Endothelial cell of umbilical vein (primary cell): Measurements from ENCODE around the gene BMP8A. TPM values are rescaled to one million over a fixed set of nuclear protein-coding genes. Genes with fewer than 3 reads are reported as not detected.

Experiments
- Bru-seq: library from RNA; stranded (reverse); fragments of 400-500 nt; gene quantifications from one replicate; lab custom pipeline; 2021; lab: Mats Ljungman, UMichigan
- BruChase-seq, 2 experiments: library from RNA; stranded (reverse); fragments of 400-500 nt; gene quantifications; one replicate each; lab custom pipeline; 2021; lab: Mats Ljungman, UMichigan
- BruUV-seq: library from RNA; stranded (reverse); fragments of 400-500 nt; replicated peaks from 2 replicates; lab custom pipeline; 2021; lab: Mats Ljungman, UMichigan
- CTCF ChIA-PET: fragments of 300-600, 350-600 bp; sonication (Branson Sonifier 250); formaldehyde crosslinking; loops from one replicate; lab custom pipeline; 2021; ENCODE audit warnings: antibody characterized with exemption, inconsistent platforms; lab: Charles Lee
- POLR2A ChIA-PET: fragments of 300-600, 350-600 bp; sonication (Branson Sonifier 250); formaldehyde crosslinking; loops from one replicate; lab custom pipeline; 2021; ENCODE audit warnings: antibody characterized with exemption, inconsistent platforms; lab: Charles Lee
- DNase-seq: peaks from one replicate; pipeline ENCODE4 v3.0.0-alpha.2; 2011; ENCODE audit warnings: low read depth, low spot score
- FAIRE-seq: peaks from 2 replicates; lab custom pipeline; 2011; peaks lifted over from hg19 to GRCh38; lab: Jason Lieb, UNC
- H2AFZ ChIP-seq: 2 replicates; pipeline ENCODE4 v1.6.0; 2012; ENCODE audit warnings: low read depth, low read length, control low read depth, inconsistent platforms
- H3K27ac ChIP-seq: 2 replicates; pipeline ENCODE4 v1.5.1; 2011; ENCODE audit warnings: low read depth, mild to moderate bottlenecking, control low read depth, low read length, moderate library complexity; ENCODE audit not compliant: insufficient read depth
- H3K27me3 ChIP-seq, 2 experiments: 2 replicates each; pipeline versions ENCODE4 v1.6.0 to v1.6.1; 2011; ENCODE audit warnings: low read length in 2 of 2, mixed read lengths in 1 of 2; ENCODE audit not compliant: control insufficient read depth in 2 of 2, insufficient read depth in 2 of 2
- H3K36me3 ChIP-seq, 2 experiments: 2 replicates in 1 of 2; 3 replicates in 1 of 2; pipeline ENCODE4 v1.5.1; 2011; ENCODE audit warnings: low read length in 2 of 2, mild to moderate bottlenecking in 1 of 2, moderate library complexity in 1 of 2; ENCODE audit not compliant: control insufficient read depth in 2 of 2, insufficient read depth in 2 of 2; ENCODE audit errors: extremely low read depth in 1 of 2
- H3K4me1 ChIP-seq: 3 replicates; pipeline ENCODE4 v1.5.1; 2011; ENCODE audit warnings: mild to moderate bottlenecking, low read length; ENCODE audit not compliant: control insufficient read depth, insufficient read depth; ENCODE audit errors: extremely low read depth
- H3K4me2 ChIP-seq: 2 replicates; pipeline ENCODE4 v1.6.1; 2011; ENCODE audit warnings: low read length, control low read depth, mixed read lengths; ENCODE audit not compliant: insufficient read depth
- H3K4me3 ChIP-seq, 3 experiments: fragments of 200-600 bp in 1 of 3; sonication (generic), shearing (Covaris generic) in 1 of 3; replicated peaks in 1 of 3; 2 replicates each; pipeline ENCODE4 v1.5.1; 2011 to 2016; ENCODE audit warnings: control low read depth in 3 of 3, low read length in 3 of 3, mild to moderate bottlenecking in 2 of 3, inconsistent platforms in 1 of 3, low read depth in 1 of 3, moderate library complexity in 1 of 3; ENCODE audit not compliant: insufficient read depth in 1 of 3
- H3K79me2 ChIP-seq: 2 replicates; pipeline ENCODE4 v1.6.0; 2012; ENCODE audit warnings: low read length, inconsistent platforms; ENCODE audit not compliant: control insufficient read depth, insufficient read depth
- H3K9ac ChIP-seq: replicated peaks from 2 replicates; pipeline ENCODE3; 2011; ENCODE audit warnings: low read length, control low read depth; ENCODE audit not compliant: insufficient read depth; ENCODE audit errors: extremely low read depth
- H3K9me1 ChIP-seq: replicated peaks from 3 replicates; pipeline ENCODE4 v1.6.0; 2011; ENCODE audit warnings: mild to moderate bottlenecking, low read length; ENCODE audit not compliant: control insufficient read depth, insufficient read depth; ENCODE audit errors: extremely low read depth
- H3K9me3 ChIP-seq: replicated peaks from 2 replicates; pipeline ENCODE4 v1.5.1; 2012; ENCODE audit warnings: low read length, inconsistent platforms; ENCODE audit not compliant: control insufficient read depth, insufficient read depth
- H4K20me1 ChIP-seq: replicated peaks from 2 replicates; pipeline ENCODE3; 2011; ENCODE audit warnings: mild to moderate bottlenecking, low read length; ENCODE audit not compliant: control insufficient read depth, insufficient read depth; ENCODE audit errors: extremely low read depth
- GATA2 ChIP-seq: IDR thresholded peaks from 2 replicates; pipeline ENCODE4 v1.7.0; 2011; ENCODE audit warnings: low read depth, mild to moderate bottlenecking, moderate library complexity, mixed read lengths, low read length; ENCODE audit not compliant: insufficient read length, insufficient read depth
- MAX ChIP-seq: IDR thresholded peaks from 2 replicates; pipeline ENCODE4 v1.6.1; 2011; ENCODE audit not compliant: insufficient read depth, insufficient read length
- MYC ChIP-seq: IDR thresholded peaks from one replicate; pipeline ENCODE4 v1.6.1; 2011; ENCODE audit warnings: mild to moderate bottlenecking, low read depth, low read length
- POLR2A ChIP-seq: IDR thresholded peaks from 2 replicates; pipeline ENCODE4 v1.6.1; 2012; ENCODE audit warnings: low read depth, mild to moderate bottlenecking, control low read depth, low read length
- POLR2AphosphoS5 ChIP-seq: IDR thresholded peaks from 2 replicates; pipeline ENCODE4 v1.6.1; 2012; ENCODE audit warnings: low read depth, mild to moderate bottlenecking, control low read depth, low read length, moderate library complexity; ENCODE audit not compliant: insufficient read depth
- dilution Hi-C: fragments of 300-500 bp; cut with MboI; formaldehyde crosslinking; loops from one replicate; pipeline ENCODE4 v1.15.0; 2019; ENCODE audit warnings: low sequenced_read_pairs; ENCODE audit not compliant: extremely low pct_ligation_motif_present
- intact Hi-C: fragments of 100-400 bp; cut with micrococcal nuclease; formaldehyde crosslinking; loops from one replicate; pipeline ENCODE4 v1.10.0; 2022
- long read RNA-seq: library from polyadenylated mRNA; stranded (forward); transcript quantifications from one replicate; pipeline ENCODE4 v2.0.0, GENCODE V29; 2021
- polyA minus RNA-seq, 3 experiments: library from RNA; depleted of rRNA, polyadenylated mRNA; stranded (reverse); fragments of >200 nt; gene quantifications; 1 replicate in 1 of 3; 2 replicates in 2 of 3; pipeline ENCODE4 v1.2.3, GENCODE V29; 2011
- polyA plus RNA-seq, 4 experiments: library from polyadenylated mRNA; depleted of rRNA in 3 of 4; stranded (reverse) in 3 of 4; unstranded in 1 of 4; fragments of >200 nt; gene quantifications; 2 replicates each; pipeline versions ENCODE4 v1.2.1 to v1.2.3, GENCODE V29; 2011 to 2012; ENCODE audit warnings: missing spikeins in 1 of 4
- total RNA-seq: library from RNA; stranded (reverse); gene quantifications from 2 replicates; pipeline ENCODE4 v1.2.3, GENCODE V29; 2021

BMP8A gene
- total RNA-seq, result 0.44 TPM in 1 of 2 replicates, not detected in the other
- polyA plus RNA-seq, result 0.16 and 0.25 TPM in 2 replicates
- polyA plus RNA-seq (2011; cell fraction: cytosol; rRNA removed), result 0.05 and 0.16 TPM in 2 replicates
- polyA plus RNA-seq (2011; cell fraction: nucleus; rRNA removed), result 0.22 and 0.35 TPM in 2 replicates
- polyA plus RNA-seq (2012), result not detected in 2 replicates
- 0.28 TPM in 1 of 2 replicates, not detected in the other for polyA minus RNA-seq
- not detected for polyA minus RNA-seq (2011; cell fraction: cytosol; rRNA and poly(A)+ RNA removed)
- 0.67 TPM in 1 of 2 replicates, not detected in the other for polyA minus RNA-seq (2011; cell fraction: nucleus; rRNA and poly(A)+ RNA removed)
- percentile 22 among the genes with signal in this experiment for Bru-seq, nascent RNA
- percentile 52 among the genes with signal in this experiment for BruChase-seq, experiment 1, labeled RNA remaining after a 6-hour chase
- percentile 38 among the genes with signal in this experiment for BruChase-seq, experiment 2, labeled RNA remaining after a 2-hour chase
- long read RNA-seq, result 0 reads

GRCh38 chr1:39491146-39491921, at the start of gene BMP8A:
BMP8A (plus strand) TSS chr1:39491636; CDS start chr1:39491992, 356 bp downstream.
- dilution Hi-C loops, result no loop called here
- peak; percentile 28 for FAIRE-seq

More at GRCh38 chr1:39491146-39491921, at the start of gene BMP8A:
- no peaks in the 10 kb centered on the region for H3K9me3 ChIP-seq
- POLR2A ChIA-PET, result no interaction called here
- no TSS peak for BruUV-seq
- H3K4me3 ChIP-seq, result peak within 1 kb of the TSS in 2 of 3 experiments; percentile 17 to 50
- H3K4me2 ChIP-seq, result peak within 1 kb of the TSS; percentile 70
- no peak within 1 kb of the TSS for H3K27ac ChIP-seq
- peaks cover 7 to 12% of the 10 kb centered on the region in 2 experiments for H3K27me3 ChIP-seq
- H2AFZ ChIP-seq, result peak within 1 kb of the TSS; percentile 81
- DNase-seq, result peak; percentile 65
- H4K20me1 ChIP-seq, result no peaks in the 10 kb centered on the region
- CTCF ChIA-PET, result interaction anchor here (1.2 to 1.6 kb wide), 2 partner anchors 48 to 393 kb away, joined by 3 to 7 read pairs; no protein-coding TSS in a partner anchor
- TF ChIP-seq POLR2A, result peak; percentile 19
- TF ChIP-seq MAX, result no peak
- TF ChIP-seq POLR2AphosphoS5, result peak; percentile 19
- no peak for TF ChIP-seq MYC
- TF ChIP-seq GATA2, result no peak
- no peaks in the 10 kb centered on the region for H3K9me1 ChIP-seq
- peaks cover 4 to 9% of the 10 kb centered on the region in 2 experiments for H3K36me3 ChIP-seq
- H3K4me1 ChIP-seq, result peaks cover 6% of the 10 kb centered on the region
- intact Hi-C loops, result loop anchor here (2.0 to 5.0 kb wide), 2 partner anchors 47 to 231 kb away; no protein-coding TSS in a partner anchor
- no peaks in the 10 kb centered on the region for H3K79me2 ChIP-seq
- H3K9ac ChIP-seq, result no peak within 1 kb of the TSS
